GM19397 (cell line): ENCODE data around the gene SRSF11.
A peak's percentile ranks its signal among the peaks of the same experiment; 100 is the strongest.

Source experiments
- ATAC-seq: cut with Tn5 transposase; IDR thresholded peaks from one replicate; pipeline ENCODE4 v1.9.1; 2021; ENCODE audit warnings: mild to moderate bottlenecking, moderate library complexity; ENCODE audit not compliant: unreplicated experiment

The SRSF11 gene

GRCh38 chr1:70220517-70221237, 503 bp upstream of the SRSF11 start:
- ATAC-seq: peak; percentile 1

- no peak for ATAC-seq
These were observed 1.6 kb downstream of the SRSF11 start for GRCh38 chr1:70222716-70223235.

- no peak for ATAC-seq
These were observed 3.8 kb downstream of the SRSF11 start for GRCh38 chr1:70224954-70225353.

- no peak for ATAC-seq
These were observed 6.3 kb downstream of the SRSF11 start for GRCh38 chr1:70227439-70227838.

GRCh38 chr1:70228670-70229069, 7.5 kb downstream of the SRSF11 start:
- ATAC-seq: no peak

GRCh38 chr1:70231475-70231874, 10.3 kb downstream of the SRSF11 start:
- no peak for ATAC-seq

- no peak for ATAC-seq
These were observed 13.6 kb downstream of the SRSF11 start for GRCh38 chr1:70234733-70235132.

- ATAC-seq: no peak
These were observed 18.8 kb downstream of the SRSF11 start for GRCh38 chr1:70239940-70240339.

- no peak for ATAC-seq
These were observed 25.9 kb downstream of the SRSF11 start for GRCh38 chr1:70247122-70247521.

- no peak for ATAC-seq
These were observed 26.6 kb downstream of the SRSF11 start for GRCh38 chr1:70247768-70248167.

GRCh38 chr1:70248729-70249128, 27.5 kb downstream of the SRSF11 start:
- ATAC-seq: no peak

GRCh38 chr1:70256664-70257063, 35.5 kb downstream of the SRSF11 start:
- no peak for ATAC-seq

GRCh38 chr1:70264839-70265238, 43.7 kb downstream of the SRSF11 start:
- ATAC-seq: no peak

GRCh38 chr1:70265946-70266345, 44.8 kb downstream of the SRSF11 start:
- no peak for ATAC-seq

GRCh38 chr1:70277875-70278274, 56.7 kb downstream of the SRSF11 start:
- ATAC-seq: peak; percentile 60

GRCh38 chr1:70278710-70279109, 57.5 kb downstream of the SRSF11 start:
- no peak for ATAC-seq

GRCh38 chr1:70284366-70284765, 63.2 kb downstream of the SRSF11 start:
- no peak for ATAC-seq

- ATAC-seq: no peak
These were observed 65.3 kb downstream of the SRSF11 start for GRCh38 chr1:70286453-70286852.

- no peak for ATAC-seq
These were observed 67.0 kb downstream of the SRSF11 start for GRCh38 chr1:70288166-70288565.

GRCh38 chr1:70290218-70290617, 69.0 kb downstream of the SRSF11 start:
- no peak for ATAC-seq

- no peak for ATAC-seq
These were observed 72.1 kb downstream of the SRSF11 start for GRCh38 chr1:70293186-70293843.

GRCh38 chr1:70295749-70296148, 74.6 kb downstream of the SRSF11 start:
- no peak for ATAC-seq
